OCI-LY3 (cell line): ENCODE data around the gene KCNN3.

Source experiments
- CTCF ChIP-seq: fragments of 200-600, 300-600 bp; sonication (generic); IDR thresholded peaks from 2 replicates; pipeline ENCODE4 v1.5.1; 2014; ENCODE audit warnings: antibody characterized with exemption, low read length, low read depth
- EZH2phosphoT487 ChIP-seq: fragments of 200-600 bp; shearing (Covaris generic); IDR thresholded peaks from 2 replicates; pipeline ENCODE4 v1.6.1; 2018; ENCODE audit warnings: antibody characterized with exemption, mixed run types, low read depth

GRCh38 chr1:154669464-154670282 is 200.4 kb downstream of the KCNN3 start:
- TF ChIP-seq CTCF (peak; percentile 98), EZH2phosphoT487 (no peak)
